ENCODE measurements around the gene ATP5PB.

ATP5PB gene

GRCh38 chr1:111448482-111448917 lies 764 bp upstream of the ATP5PB start:
- TF ChIP-seq BACH2 (CRISPR knock-in tag; IDR thresholded peaks at IDR 0.05; ENCODE audit: borderline replicate concordance) (no peak), ZFP3 (CRISPR knock-in tag; IDR thresholded peaks at IDR 0.05) (no peak), ARNTL (CRISPR knock-in tag; IDR thresholded peaks at IDR 0.05; ENCODE audit: borderline replicate concordance, low read depth) (no peak), ZNF70 (CRISPR knock-in tag; IDR thresholded peaks at IDR 0.05) (no peak), CREB5 (CRISPR knock-in tag; IDR thresholded peaks at IDR 0.05; ENCODE audit: low read depth) (no peak), RARB (CRISPR knock-in tag; IDR thresholded peaks at IDR 0.05) (no peak), CSDC2 (CRISPR knock-in tag; IDR thresholded peaks at IDR 0.05) (no peak), ISL1 (CRISPR knock-in tag; IDR thresholded peaks at IDR 0.05) (no peak), ESRRG (CRISPR knock-in tag; IDR thresholded peaks at IDR 0.05) (no peak), CSRNP3 (CRISPR knock-in tag; IDR thresholded peaks at IDR 0.05) (no peak), SNAI2 (CRISPR knock-in tag; IDR thresholded peaks at IDR 0.05) (no peak), POU6F1 (CRISPR knock-in tag; IDR thresholded peaks at IDR 0.05; ENCODE audit: borderline replicate concordance, low read depth) (no peak), TCF4 (CRISPR knock-in tag; IDR thresholded peaks at IDR 0.05; ENCODE audit: borderline replicate concordance) (no peak), ZFP30 (CRISPR knock-in tag; IDR thresholded peaks at IDR 0.05) (no peak), PPARA (CRISPR knock-in tag; IDR thresholded peaks at IDR 0.05; ENCODE audit: borderline replicate concordance) (no peak), PATZ1 (CRISPR knock-in tag; IDR thresholded peaks at IDR 0.05; ENCODE audit: borderline replicate concordance) (no peak), TOX (CRISPR knock-in tag; IDR thresholded peaks at IDR 0.05; ENCODE audit: borderline replicate concordance) (no peak), TSHZ2 (CRISPR knock-in tag; IDR thresholded peaks at IDR 0.05) (no peak), ZNF565 (CRISPR knock-in tag; conservative IDR thresholded peaks at IDR 0.05; ENCODE audit: low read depth) (no peak)
- ATAC-seq, result peak; percentile 14

- TF ChIP-seq RARB (CRISPR knock-in tag; IDR thresholded peaks at IDR 0.05) (no peak), TOX (CRISPR knock-in tag; IDR thresholded peaks at IDR 0.05; ENCODE audit: borderline replicate concordance) (no peak), BACH2 (CRISPR knock-in tag; IDR thresholded peaks at IDR 0.05; ENCODE audit: borderline replicate concordance) (no peak), ARNTL (CRISPR knock-in tag; IDR thresholded peaks at IDR 0.05; ENCODE audit: borderline replicate concordance, low read depth) (no peak), OSR1 (CRISPR knock-in tag; IDR thresholded peaks at IDR 0.05) (no peak), PATZ1 (CRISPR knock-in tag; IDR thresholded peaks at IDR 0.05; ENCODE audit: borderline replicate concordance) (no peak), ISL1 (CRISPR knock-in tag; IDR thresholded peaks at IDR 0.05) (no peak), SNAI2 (CRISPR knock-in tag; IDR thresholded peaks at IDR 0.05) (no peak)
- no peak for ATAC-seq
Observed at GRCh38 chr1:111449703-111450017, 396 bp downstream of the ATP5PB start.
